Measurements from ENCODE around the gene PRSS2.
"Not testable (repeated sequence)": the region's sequence is repeated elsewhere in the genome, so short reads cannot be mapped to it uniquely, and the experiment has no call there.

Gene PRSS2

GRCh38 chr7:142752376-142753225 is 18.2 kb upstream of the PRSS2 start:
- H3K4me1 ChIP-seq (ENCODE audit: insufficient read depth, low read length): no peaks in the 10 kb centered on the region

GRCh38 chr7:142753366-142753765 is 17.4 kb upstream of the PRSS2 start:
- H3K4me1 ChIP-seq (ENCODE audit: insufficient read depth, low read length): no peaks in the 10 kb centered on the region
- no peak overlapping the region for H3K9ac ChIP-seq (ENCODE audit: low read depth, low read length)
- H3K36me3 ChIP-seq (ENCODE audit: insufficient read depth, low read length): no peaks in the 10 kb centered on the region
- H3K9me3 ChIP-seq (ENCODE audit: control insufficient read depth, insufficient read depth, low read length): no peaks in the 10 kb centered on the region

More at GRCh38 chr7:142752376-142753225, 18.2 kb upstream of the PRSS2 start:
- Histone ChIP-seq H3K9ac (ENCODE audit: low read depth, low read length) (no peak overlapping the region), H3K9me3 (ENCODE audit: control insufficient read depth, insufficient read depth, low read length) (no peaks in the 10 kb centered on the region), H3K36me3 (ENCODE audit: insufficient read depth, low read length) (no peaks in the 10 kb centered on the region)

GRCh38 chr7:142753925-142754491 is 16.8 kb upstream of the PRSS2 start:
- not testable (repeated sequence) for H3K36me3 ChIP-seq (ENCODE audit: insufficient read depth, low read length); H3K9me3 ChIP-seq (ENCODE audit: control insufficient read depth, insufficient read depth, low read length); H3K4me1 ChIP-seq (ENCODE audit: insufficient read depth, low read length); H3K9ac ChIP-seq (ENCODE audit: low read depth, low read length)

- Histone ChIP-seq H3K9ac (ENCODE audit: low read depth, low read length) (no peak overlapping the region), H3K4me1 (ENCODE audit: insufficient read depth, low read length) (no peaks in the 10 kb centered on the region)
Measured at GRCh38 chr7:142754681-142755575, 15.8 kb upstream of the PRSS2 start.

GRCh38 chr7:142758312-142758711 is 12.5 kb upstream of the PRSS2 start:
- H3K4me1 ChIP-seq (ENCODE audit: insufficient read depth, low read length): not testable (repeated sequence)

More at GRCh38 chr7:142754681-142755575, 15.8 kb upstream of the PRSS2 start:
- H3K9me3 ChIP-seq (ENCODE audit: control insufficient read depth, insufficient read depth, low read length): no peaks in the 10 kb centered on the region
- no peaks in the 10 kb centered on the region for H3K36me3 ChIP-seq (ENCODE audit: insufficient read depth, low read length)

GRCh38 chr7:142759433-142759832 is 11.3 kb upstream of the PRSS2 start:
- Histone ChIP-seq H3K4me1 (ENCODE audit: insufficient read depth, low read length) (no peaks in the 10 kb centered on the region), H3K9ac (ENCODE audit: low read depth, low read length) (no peak overlapping the region), H3K36me3 (ENCODE audit: insufficient read depth, low read length) (no peaks in the 10 kb centered on the region), H3K9me3 (ENCODE audit: control insufficient read depth, insufficient read depth, low read length) (no peaks in the 10 kb centered on the region)

More at GRCh38 chr7:142758312-142758711, 12.5 kb upstream of the PRSS2 start:
- H3K9me3 ChIP-seq (ENCODE audit: control insufficient read depth, insufficient read depth, low read length); H3K36me3 ChIP-seq (ENCODE audit: insufficient read depth, low read length); H3K9ac ChIP-seq (ENCODE audit: low read depth, low read length): not testable (repeated sequence)

GRCh38 chr7:142760071-142760642 is 10.6 kb upstream of the PRSS2 start:
- H3K9me3 ChIP-seq (ENCODE audit: control insufficient read depth, insufficient read depth, low read length): no peaks in the 10 kb centered on the region

GRCh38 chr7:142761606-142762005 is 9.2 kb upstream of the PRSS2 start:
- H3K9me3 ChIP-seq (ENCODE audit: control insufficient read depth, insufficient read depth, low read length); H3K36me3 ChIP-seq (ENCODE audit: insufficient read depth, low read length); H3K9ac ChIP-seq (ENCODE audit: low read depth, low read length); H3K4me1 ChIP-seq (ENCODE audit: insufficient read depth, low read length): not testable (repeated sequence)

More at GRCh38 chr7:142760071-142760642, 10.6 kb upstream of the PRSS2 start:
- no peak overlapping the region for H3K9ac ChIP-seq (ENCODE audit: low read depth, low read length)
- no peaks in the 10 kb centered on the region for H3K36me3 ChIP-seq (ENCODE audit: insufficient read depth, low read length)
- H3K4me1 ChIP-seq (ENCODE audit: insufficient read depth, low read length): no peaks in the 10 kb centered on the region

GRCh38 chr7:142762104-142762503 is 8.7 kb upstream of the PRSS2 start:
- no peaks in the 10 kb centered on the region for H3K9me3 ChIP-seq (ENCODE audit: control insufficient read depth, insufficient read depth, low read length)
- H3K9ac ChIP-seq (ENCODE audit: low read depth, low read length): no peak overlapping the region
- H3K36me3 ChIP-seq (ENCODE audit: insufficient read depth, low read length): no peaks in the 10 kb centered on the region
- H3K4me1 ChIP-seq (ENCODE audit: insufficient read depth, low read length): no peaks in the 10 kb centered on the region

GRCh38 chr7:142767451-142767850 is 3.3 kb upstream of the PRSS2 start:
- H3K4me1 ChIP-seq (ENCODE audit: insufficient read depth, low read length): no peaks in the 10 kb centered on the region
- H3K9me3 ChIP-seq (ENCODE audit: control insufficient read depth, insufficient read depth, low read length): no peaks in the 10 kb centered on the region
- no peaks in the 10 kb centered on the region for H3K36me3 ChIP-seq (ENCODE audit: insufficient read depth, low read length)
- H3K9ac ChIP-seq (ENCODE audit: low read depth, low read length): no peak overlapping the region

- Histone ChIP-seq H3K9me3 (ENCODE audit: control insufficient read depth, insufficient read depth, low read length) (no peaks in the 10 kb centered on the region), H3K4me1 (ENCODE audit: insufficient read depth, low read length) (no peaks in the 10 kb centered on the region), H3K36me3 (ENCODE audit: insufficient read depth, low read length) (no peaks in the 10 kb centered on the region), H3K9ac (ENCODE audit: low read depth, low read length) (no peak overlapping the region)
Measured at GRCh38 chr7:142767861-142768260, 2.9 kb upstream of the PRSS2 start.

- H3K9ac ChIP-seq (ENCODE audit: low read depth, low read length); H3K4me1 ChIP-seq (ENCODE audit: insufficient read depth, low read length); H3K9me3 ChIP-seq (ENCODE audit: control insufficient read depth, insufficient read depth, low read length); H3K36me3 ChIP-seq (ENCODE audit: insufficient read depth, low read length): not testable (repeated sequence)
Measured at GRCh38 chr7:142768885-142769284, 1.9 kb upstream of the PRSS2 start.

- Histone ChIP-seq H3K36me3 (ENCODE audit: insufficient read depth, low read length) (no peaks in the 10 kb centered on the region), H3K4me1 (ENCODE audit: insufficient read depth, low read length) (no peaks in the 10 kb centered on the region), H3K9me3 (ENCODE audit: control insufficient read depth, insufficient read depth, low read length) (no peaks in the 10 kb centered on the region), H3K9ac (ENCODE audit: low read depth, low read length) (no peak overlapping the region)
Measured at GRCh38 chr7:142771353-142771723, 568 bp downstream of the PRSS2 start.

GRCh38 chr7:142772051-142772450 is 1.3 kb downstream of the PRSS2 start:
- no peaks in the 10 kb centered on the region for H3K36me3 ChIP-seq (ENCODE audit: insufficient read depth, low read length)
- H3K9ac ChIP-seq (ENCODE audit: low read depth, low read length): no peak overlapping the region
- no peaks in the 10 kb centered on the region for H3K9me3 ChIP-seq (ENCODE audit: control insufficient read depth, insufficient read depth, low read length)
- no peaks in the 10 kb centered on the region for H3K4me1 ChIP-seq (ENCODE audit: insufficient read depth, low read length)

Data from ES-I3 (cell line).